Measurements from ENCODE around the gene GGA1.
"Not testable (repeated sequence)": the region's sequence is repeated elsewhere in the genome, so short reads cannot be mapped to it uniquely, and the experiment has no call there.

GGA1 gene

DNA sequence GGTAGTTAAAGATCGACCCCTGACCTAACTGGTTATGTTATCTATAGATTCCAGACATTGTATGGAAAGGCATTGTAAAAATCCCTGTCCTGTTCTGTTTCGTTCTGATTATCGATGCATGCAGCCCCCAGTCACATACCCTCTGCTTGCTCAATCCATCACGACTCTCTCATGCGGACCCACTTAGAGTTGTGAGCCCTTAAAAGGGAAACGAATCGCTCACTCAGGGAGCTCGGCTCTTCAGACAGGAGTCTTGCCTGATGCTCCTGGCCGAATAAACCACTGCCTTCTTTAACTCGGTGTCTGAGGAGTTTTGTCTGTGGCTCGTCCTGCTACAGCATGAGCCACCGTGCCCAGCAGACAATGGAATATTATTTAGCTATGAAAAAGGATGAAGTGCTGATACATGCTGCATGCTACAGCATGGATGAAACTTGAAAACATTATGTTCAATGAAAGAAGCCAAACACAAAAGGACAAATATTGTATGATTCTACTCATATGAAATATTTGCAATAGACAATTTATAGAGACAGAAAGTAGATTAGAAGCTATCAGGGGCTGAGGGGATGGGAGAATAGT is 16.7 kb upstream of the GGA1 start:
- no peak for FAIRE-seq
- TF ChIP-seq, protein P1, sequence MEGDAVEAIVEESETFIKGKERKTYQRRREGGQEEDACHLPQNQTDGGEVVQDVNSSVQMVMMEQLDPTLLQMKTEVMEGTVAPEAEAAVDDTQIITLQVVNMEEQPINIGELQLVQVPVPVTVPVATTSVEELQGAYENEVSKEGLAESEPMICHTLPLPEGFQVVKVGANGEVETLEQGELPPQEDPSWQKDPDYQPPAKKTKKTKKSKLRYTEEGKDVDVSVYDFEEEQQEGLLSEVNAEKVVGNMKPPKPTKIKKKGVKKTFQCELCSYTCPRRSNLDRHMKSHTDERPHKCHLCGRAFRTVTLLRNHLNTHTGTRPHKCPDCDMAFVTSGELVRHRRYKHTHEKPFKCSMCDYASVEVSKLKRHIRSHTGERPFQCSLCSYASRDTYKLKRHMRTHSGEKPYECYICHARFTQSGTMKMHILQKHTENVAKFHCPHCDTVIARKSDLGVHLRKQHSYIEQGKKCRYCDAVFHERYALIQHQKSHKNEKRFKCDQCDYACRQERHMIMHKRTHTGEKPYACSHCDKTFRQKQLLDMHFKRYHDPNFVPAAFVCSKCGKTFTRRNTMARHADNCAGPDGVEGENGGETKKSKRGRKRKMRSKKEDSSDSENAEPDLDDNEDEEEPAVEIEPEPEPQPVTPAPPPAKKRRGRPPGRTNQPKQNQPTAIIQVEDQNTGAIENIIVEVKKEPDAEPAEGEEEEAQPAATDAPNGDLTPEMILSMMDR (IDR thresholded peaks at IDR 0.05; ENCODE audit: insufficient read depth, missing control alignments), result no peak
- DNase-seq (ENCODE audit: insufficient read length, low spot score), result no peak

DNA sequence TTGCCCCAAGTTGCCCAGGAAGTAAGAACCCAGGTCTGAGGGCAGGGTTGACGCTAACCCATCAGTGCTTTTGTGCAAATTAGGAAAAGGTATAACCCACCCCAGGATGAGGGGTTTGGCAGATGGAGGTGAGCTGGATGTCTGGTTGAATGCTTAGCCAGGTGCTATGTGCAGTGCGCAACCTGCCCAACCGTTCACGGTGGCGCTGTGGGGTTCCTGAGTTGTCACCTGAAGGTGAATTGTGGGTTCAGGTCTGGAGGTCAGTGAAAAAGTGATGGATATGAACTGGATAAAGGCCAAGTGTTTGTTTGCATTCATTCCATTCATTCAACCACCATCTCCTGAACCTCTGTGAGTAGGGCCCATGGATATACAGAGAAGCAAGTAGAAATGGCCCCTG is 14.4 kb upstream of the GGA1 start:
- TF ChIP-seq, protein P1 (IDR thresholded peaks at IDR 0.05; ENCODE audit: insufficient read depth, missing control alignments), result no peak
- DNase-seq (ENCODE audit: insufficient read length, low spot score) (no peak), FAIRE-seq (no peak)

DNA sequence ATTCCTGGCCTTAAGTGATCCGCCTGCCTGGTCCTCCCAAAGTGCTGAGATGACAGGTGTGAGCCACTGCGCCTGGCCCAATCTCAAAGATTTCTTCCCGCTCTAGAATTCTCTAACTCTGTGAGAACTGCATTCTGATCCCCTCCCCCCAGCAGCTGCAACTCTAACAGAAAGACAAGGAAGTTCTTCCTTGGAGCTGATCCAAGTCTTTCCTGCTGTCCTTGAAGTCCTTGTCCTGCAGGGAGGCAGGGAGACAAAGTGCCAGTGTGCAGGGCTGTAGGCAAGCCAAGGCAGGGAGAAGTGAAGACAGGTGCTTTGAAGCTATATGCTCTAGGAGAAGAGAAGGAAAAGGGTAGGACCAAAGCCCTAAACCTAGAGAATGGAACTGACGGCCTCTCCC is 9.5 kb upstream of the GGA1 start:
- TF ChIP-seq, protein P1 (IDR thresholded peaks at IDR 0.05; ENCODE audit: insufficient read depth, missing control alignments), result no peak
- no peak for FAIRE-seq
- DNase-seq (ENCODE audit: insufficient read length, low spot score), result no peak

DNA sequence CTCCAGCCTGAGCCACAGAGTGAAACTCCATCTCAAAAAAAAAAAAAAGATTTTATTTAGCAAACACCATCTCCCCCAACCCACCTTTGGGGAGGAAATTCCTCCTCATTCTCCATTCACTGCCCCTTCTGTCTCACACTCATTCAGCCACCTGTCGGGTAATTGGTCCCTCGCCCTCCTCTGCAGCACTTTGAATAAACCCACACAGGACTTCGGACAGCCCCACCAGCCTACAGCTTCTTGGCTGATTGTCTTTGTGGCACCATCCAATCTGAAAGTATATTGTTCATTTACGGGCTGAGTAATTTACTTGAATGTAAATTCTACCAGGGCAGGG is 7.5 kb upstream of the GGA1 start:
- no peak for FAIRE-seq
- TF ChIP-seq, protein P1 (IDR thresholded peaks at IDR 0.05; ENCODE audit: insufficient read depth, missing control alignments), result no peak
- DNase-seq (ENCODE audit: insufficient read length, low spot score), result no peak

DNA sequence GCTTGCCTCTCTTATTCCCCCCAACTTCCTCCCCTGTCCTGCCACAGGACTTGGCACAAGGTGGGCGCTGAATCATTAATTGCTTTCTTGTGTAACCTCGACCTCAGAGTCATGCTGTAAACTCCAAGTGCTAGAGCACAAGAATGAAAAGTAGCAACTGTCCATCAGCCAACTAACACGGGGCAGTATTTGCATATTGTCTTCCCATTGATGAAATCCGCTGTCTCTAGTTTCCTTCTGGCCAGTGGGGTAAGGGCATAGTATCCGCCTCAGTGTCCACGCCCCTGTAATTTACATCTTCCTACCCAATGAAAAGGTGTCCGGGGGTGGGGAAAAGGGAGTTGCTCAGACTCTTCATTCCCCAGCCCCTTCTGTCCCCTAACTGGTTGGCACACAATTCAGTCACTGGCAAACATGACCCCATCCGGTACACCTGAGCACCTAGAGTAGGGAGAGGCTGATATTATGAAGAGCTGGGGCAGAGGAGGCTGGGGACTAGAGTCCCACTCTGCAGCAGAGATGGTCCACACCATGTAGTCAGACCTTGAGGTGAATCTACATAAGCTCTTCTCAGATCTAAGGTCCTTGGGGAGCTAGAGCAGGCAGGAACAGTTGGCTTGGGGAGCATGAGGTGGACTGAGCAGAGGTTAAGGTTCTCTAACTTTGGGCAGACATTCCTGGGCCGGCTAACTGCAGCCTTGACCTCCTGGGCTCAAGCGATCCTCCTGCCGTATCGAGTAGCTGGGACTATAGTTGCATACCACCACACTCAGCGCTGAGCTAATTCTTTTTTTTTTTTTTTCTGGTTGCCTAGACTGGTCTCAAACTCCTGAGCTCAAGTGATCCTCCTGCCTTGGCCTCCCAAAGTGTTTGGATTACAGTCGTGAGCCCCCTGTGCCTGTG is 6.8 kb upstream of the GGA1 start:
- FAIRE-seq (no peak), DNase-seq (ENCODE audit: insufficient read length, low spot score) (no peak)
- TF ChIP-seq, protein P1 (IDR thresholded peaks at IDR 0.05; ENCODE audit: insufficient read depth, missing control alignments), result no peak

DNA sequence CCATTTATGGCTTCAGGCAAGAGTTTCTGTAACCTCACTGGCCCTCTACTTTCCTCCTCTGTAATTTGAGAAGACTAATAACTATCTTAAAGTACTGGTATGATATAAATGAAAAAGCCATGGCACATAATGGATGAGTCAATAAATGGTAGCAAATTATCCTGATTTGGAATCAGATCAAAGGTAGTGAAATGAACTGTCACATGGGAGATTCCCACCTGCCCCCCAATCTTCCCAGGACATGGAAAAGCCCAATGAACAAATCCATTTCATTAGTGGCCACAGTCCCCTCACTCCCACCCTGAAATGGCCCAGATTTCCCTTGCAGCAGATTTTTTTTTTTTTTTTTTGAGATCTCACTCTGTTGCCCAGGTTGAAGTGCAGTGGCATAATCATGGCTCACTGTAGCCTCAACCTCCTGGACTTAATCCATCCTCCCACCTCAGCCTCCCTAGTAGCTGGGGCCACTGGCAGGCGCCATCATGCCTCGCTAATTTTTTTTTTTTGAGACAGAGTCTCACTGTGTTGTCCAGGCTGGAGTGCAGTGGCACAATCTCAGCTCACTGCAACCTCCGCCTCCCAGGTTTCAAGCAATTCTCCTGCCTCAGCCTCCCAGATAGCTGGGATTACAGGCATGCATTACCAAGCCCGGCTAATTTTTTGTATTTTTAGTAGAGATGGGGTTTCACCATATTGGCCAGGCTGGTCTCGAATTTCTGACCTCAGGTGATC is 5.9 kb upstream of the GGA1 start:
- FAIRE-seq; DNase-seq (ENCODE audit: insufficient read length, low spot score): not testable (repeated sequence)

DNA sequence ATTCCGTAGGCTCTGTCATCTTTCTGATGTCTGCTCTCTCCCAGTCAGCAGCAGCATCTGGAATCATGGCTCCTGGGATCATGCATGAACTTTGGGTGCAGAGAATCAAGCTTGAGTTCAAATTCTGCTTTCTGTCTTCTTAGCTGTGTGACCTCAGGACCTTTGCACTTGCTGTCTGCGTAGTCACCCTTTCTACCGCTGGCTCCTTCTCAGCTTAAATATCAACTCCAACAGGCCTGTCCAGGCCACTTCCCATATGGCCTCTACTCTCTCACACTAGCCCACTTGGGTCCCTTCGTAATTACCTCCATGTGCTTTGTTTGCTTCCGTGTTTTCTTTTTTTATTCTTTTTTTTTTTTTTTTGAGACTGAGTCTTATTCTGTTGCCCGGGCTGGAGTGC is 4.6 kb upstream of the GGA1 start:
- no peak for FAIRE-seq
- DNase-seq (ENCODE audit: insufficient read length, low spot score), result no peak
- TF ChIP-seq, protein P1 (IDR thresholded peaks at IDR 0.05; ENCODE audit: insufficient read depth, missing control alignments), result no peak
